GM18517 (cell line): ENCODE data around the gene MICB.
"Not testable (repeated sequence)": the region's sequence is repeated elsewhere in the genome, so short reads cannot be mapped to it uniquely, and the experiment has no call there.

Experiments used
- ATAC-seq: cut with Tn5 transposase; IDR thresholded peaks from one replicate; pipeline ENCODE4 v1.9.1; 2021; ENCODE audit warnings: mild to moderate bottlenecking, moderate library complexity; ENCODE audit not compliant: unreplicated experiment

MICB gene

GRCh38 chr6:31535538-31536324 lies 37.8 kb downstream of the MICB start:
- ATAC-seq: no peak

- no peak for ATAC-seq
Measured at GRCh38 chr6:31538805-31539400, 41.0 kb downstream of the MICB start.

- no peak for ATAC-seq
Measured at GRCh38 chr6:31540640-31541039, 42.7 kb downstream of the MICB start.

- ATAC-seq: no peak
Measured at GRCh38 chr6:31541059-31541657, 43.2 kb downstream of the MICB start.

- peak; percentile 63 for ATAC-seq
Measured at GRCh38 chr6:31541658-31542521, 43.9 kb downstream of the MICB start, which contains the start of gene DDX39B. DDX39B (minus strand) TSS chr6:31542003; CDS start chr6:31540532, 1,471 bp downstream.

- ATAC-seq: no peak
Measured at GRCh38 chr6:31543639-31544038, 45.7 kb downstream of the MICB start.

- no peak for ATAC-seq
Measured at GRCh38 chr6:31544676-31545075, 46.7 kb downstream of the MICB start.

GRCh38 chr6:31545291-31545690 lies 47.3 kb downstream of the MICB start:
- no peak for ATAC-seq

- ATAC-seq: peak; percentile 53
Measured at GRCh38 chr6:31546339-31546957, 48.5 kb downstream of the MICB start, which contains the start of gene ATP6V1G2. ATP6V1G2 (minus strand) TSS chr6:31546608; CDS start chr6:31546559, 49 bp downstream.

- ATAC-seq: peak; percentile 50
Measured at GRCh38 chr6:31546958-31547726, 49.2 kb downstream of the MICB start, which contains the start of gene NFKBIL1. NFKBIL1 (plus strand) TSS chr6:31547608; CDS start chr6:31547695, 87 bp downstream.

- ATAC-seq: no peak
Measured at GRCh38 chr6:31547727-31548543, 50.0 kb downstream of the MICB start.

GRCh38 chr6:31548544-31548873 lies 50.6 kb downstream of the MICB start:
- ATAC-seq: no peak

GRCh38 chr6:31551371-31551770 lies 53.4 kb downstream of the MICB start:
- not testable (repeated sequence) for ATAC-seq

GRCh38 chr6:31556307-31556706 lies 58.4 kb downstream of the MICB start:
- ATAC-seq: no peak

GRCh38 chr6:31557443-31558317 lies 59.7 kb downstream of the MICB start:
- no peak for ATAC-seq

GRCh38 chr6:31558318-31558625 lies 60.3 kb downstream of the MICB start:
- ATAC-seq: no peak

- ATAC-seq: no peak
Measured at GRCh38 chr6:31558631-31559500, 60.9 kb downstream of the MICB start.
